GM12878 (cell line): ENCODE data around the gene SUPT3H. TPM values are rescaled to one million over a fixed set of nuclear protein-coding genes. Genes with fewer than 3 reads are reported as not detected.

Experiments
- ATAC-seq: fragments of 200-7000 bp; cut with Tn5 transposase; 3 replicates; pipeline ENCODE4 v1.9.1; 2020; ENCODE audit warnings: mild to moderate bottlenecking, moderate library complexity
- BruUV-seq: library from RNA; stranded (reverse); fragments of 400-500 nt; replicated peaks from 2 replicates; lab custom pipeline; 2021; lab: Mats Ljungman, UMichigan
- CTCF ChIA-PET: fragments of 300-600 bp; sonication (Branson Sonifier 250); formaldehyde crosslinking; extraction: SDS; loops from one replicate; lab custom pipeline; 2021; ENCODE audit warnings: inconsistent platforms; lab: Yijun Ruan, JAX
- POLR2A ChIA-PET: fragments of 350-600 bp; formaldehyde crosslinking; extraction: SDS; loops from one replicate; lab custom pipeline; 2021; ENCODE audit warnings: inconsistent platforms; lab: Charles Lee
- RAD21 ChIA-PET: fragments of 300-600 bp; sonication (Branson Sonifier 250); formaldehyde crosslinking; loops from one replicate; lab custom pipeline; 2023; ENCODE audit warnings: antibody characterized with exemption; ENCODE audit not compliant: unreplicated experiment; lab: Charles Lee
- SMC1A ChIA-PET: fragments of 300-600 bp; sonication (Branson Sonifier 250); formaldehyde crosslinking; loops from one replicate; lab custom pipeline; 2023; ENCODE audit not compliant: unreplicated experiment, uncharacterized antibody; lab: Charles Lee
- DNase-seq: peaks from one replicate; pipeline ENCODE4 v3.0.0-alpha.2; 2011; ENCODE audit warnings: low read depth, low spot score
- FAIRE-seq: peaks from 3 replicates; lab custom pipeline; 2011; peaks lifted over from hg19 to GRCh38; lab: Jason Lieb, UNC
- H2AFZ ChIP-seq: 2 replicates; pipeline ENCODE4 v1.6.0; 2011; ENCODE audit warnings: low read depth, low read length, control low read depth; ENCODE audit not compliant: control insufficient read depth
- H3K27ac ChIP-seq: 2 replicates; pipeline ENCODE4 v1.5.1; 2011; ENCODE audit warnings: control low read depth; ENCODE audit not compliant: control insufficient read depth, insufficient read depth
- H3K27me3 ChIP-seq, 2 experiments: replicated peaks in 1 of 2; 2 replicates each; pipeline versions ENCODE4 v1.6.0 to v1.6.1; 2011; ENCODE audit warnings: low read length in 1 of 2; ENCODE audit not compliant: control insufficient read depth in 2 of 2, insufficient read depth in 2 of 2
- H3K36me3 ChIP-seq, 2 experiments: 2 replicates each; pipeline ENCODE4 v1.5.1; 2011; ENCODE audit warnings: low read length in 1 of 2; ENCODE audit not compliant: control insufficient read depth in 2 of 2, insufficient read depth in 2 of 2
- H3K4me1 ChIP-seq: 2 replicates; pipeline ENCODE4 v1.6.1; 2011; ENCODE audit warnings: mild to moderate bottlenecking, low read length, moderate library complexity, mixed read lengths; ENCODE audit not compliant: control insufficient read depth, insufficient read depth
- H3K4me2 ChIP-seq: 2 replicates; pipeline ENCODE4 v1.6.0; 2011; ENCODE audit warnings: control low read depth; ENCODE audit not compliant: control insufficient read depth, insufficient read depth
- H3K4me3 ChIP-seq: fragments of 200-600 bp; sonication (generic); 2 replicates; pipeline ENCODE4 v1.5.1; 2016
- H3K79me2 ChIP-seq: 2 replicates; pipeline ENCODE4 v1.6.0; 2011; ENCODE audit warnings: low read length; ENCODE audit not compliant: control insufficient read depth, insufficient read depth
- H3K9ac ChIP-seq: 2 replicates; pipeline ENCODE4 v1.8.0; 2011; ENCODE audit warnings: low read length, control low read depth, mixed read lengths; ENCODE audit not compliant: control insufficient read depth, insufficient read depth
- H3K9me3 ChIP-seq: replicated peaks from 3 replicates; pipeline ENCODE4 v1.5.1; 2011; ENCODE audit warnings: mild to moderate bottlenecking, low read length; ENCODE audit not compliant: control insufficient read depth, insufficient read depth
- H4K20me1 ChIP-seq: 2 replicates; pipeline ENCODE4 v1.6.0; 2011; ENCODE audit not compliant: control insufficient read depth, insufficient read depth
- BCL11A ChIP-seq: IDR thresholded peaks from 2 replicates; pipeline ENCODE4 v1.6.1; 2011; ENCODE audit warnings: low read depth, low read length
- ELK1 ChIP-seq: IDR thresholded peaks from 2 replicates; pipeline ENCODE4 v1.6.1; 2012; ENCODE audit warnings: low read depth, low read length, improper control_type of control experiment
- FOXM1 ChIP-seq: IDR thresholded peaks from 2 replicates; pipeline ENCODE4 v1.6.1; 2012; ENCODE audit warnings: low read depth, mild to moderate bottlenecking, inconsistent platforms, low read length, moderate library complexity
- GATAD2B ChIP-seq: fragments of 450-650 bp; conservative IDR thresholded peaks from 2 replicates; pipeline ENCODE4 v1.6.1; 2017; ENCODE audit warnings: low read depth, mild to moderate bottlenecking, moderate library complexity
- IKZF1 ChIP-seq: fragments of 450-650 bp; conservative IDR thresholded peaks from 2 replicates; pipeline ENCODE4 v1.6.1; 2017; ENCODE audit warnings: antibody characterized with exemption, mild to moderate bottlenecking
- JUND ChIP-seq: IDR thresholded peaks from 2 replicates; pipeline ENCODE4 v1.6.1; 2012; ENCODE audit warnings: low read depth, mild to moderate bottlenecking, low read length, improper control_type of control experiment, moderate library complexity
- MTA3 ChIP-seq: IDR thresholded peaks from 2 replicates; pipeline ENCODE4 v1.6.1; 2012; ENCODE audit warnings: low read length, inconsistent platforms, borderline replicate concordance
- PAX5 ChIP-seq: IDR thresholded peaks from 2 replicates; pipeline ENCODE4 v1.6.1; 2011; ENCODE audit warnings: low read depth, low read length, borderline replicate concordance
- PBX3 ChIP-seq: IDR thresholded peaks from 2 replicates; pipeline ENCODE4 v1.6.1; 2011; ENCODE audit warnings: mild to moderate bottlenecking, low read depth, low read length, moderate library complexity; ENCODE audit not compliant: insufficient replicate concordance
- PML ChIP-seq: IDR thresholded peaks from 2 replicates; pipeline ENCODE4 v1.6.1; 2012; ENCODE audit warnings: low read length, inconsistent platforms
- POLR2A ChIP-seq: IDR thresholded peaks from 2 replicates; pipeline ENCODE4 v1.6.1; 2011; ENCODE audit warnings: low read depth, mild to moderate bottlenecking, low read length
- RAD21 ChIP-seq: IDR thresholded peaks from 2 replicates; pipeline ENCODE4 v1.6.1; 2011; ENCODE audit warnings: mild to moderate bottlenecking, low read depth, low read length, moderate library complexity; ENCODE audit not compliant: insufficient read depth
- SMAD1 ChIP-seq: fragments of 450-650 bp; IDR thresholded peaks from 2 replicates; pipeline ENCODE4 v1.6.1; 2018; ENCODE audit warnings: mild to moderate bottlenecking, low read depth; ENCODE audit not compliant: partially characterized antibody
- SRF ChIP-seq, 2 experiments: IDR thresholded peaks; 2 replicates each; pipeline ENCODE4 v1.6.1; 2011; ENCODE audit warnings: low read depth in 2 of 2, low read length in 2 of 2, mild to moderate bottlenecking in 1 of 2, moderate library complexity in 1 of 2
- ZNF24 ChIP-seq: fragments of 450-650 bp; IDR thresholded peaks from 2 replicates; pipeline ENCODE4 v1.6.1; 2017; ENCODE audit warnings: antibody characterized with exemption, mild to moderate bottlenecking
- ZZZ3 ChIP-seq: IDR thresholded peaks from 2 replicates; pipeline ENCODE4 v1.6.1; 2011; ENCODE audit warnings: low read depth; ENCODE audit not compliant: control insufficient read depth, insufficient read length
- WGBS: methylation state at CpG from one replicate; pipeline ENCODE4 v1.1.6; 2016; ENCODE audit warnings: low lambda C conversion rate; ENCODE audit not compliant: insufficient replicate concordance, insufficient coverage; ENCODE audit errors: missing lambda C conversion rate; 5-methylcytosine and 5-hydroxymethylcytosine counted together
- in situ Hi-C: fragments of 300-500 bp; cut with MboI; formaldehyde crosslinking; loops from 9 replicates; pipeline ENCODE4 v1.14.3; 2018; ENCODE audit warnings: mixed read lengths
- intact Hi-C: fragments of 100-400 bp; cut with micrococcal nuclease; formaldehyde crosslinking; loops from one replicate; pipeline ENCODE4 v1.14.2; 2022; ENCODE audit not compliant: unreplicated experiment
- polyA plus RNA-seq, 11 experiments: library from polyadenylated mRNA; depleted of rRNA in 4 of 11; unstranded in 6 of 11; stranded (reverse) in 5 of 11; fragments of >200 nt; fragmentation: Nextera tagmentation in 4 of 11; fragmentation: Illumina TruSeq in 1 of 11; extraction: Ambion mirVana in 4 of 11; extraction: Trizol in 1 of 11; gene quantifications; 1 replicate in 1 of 11; 2 replicates in 10 of 11; pipeline versions ENCODE4 v1.2.1 to v1.2.3, GENCODE V29; 2011 to 2016; ENCODE audit warnings: inconsistent platforms in 2 of 11, missing spikeins in 2 of 11, low read depth in 1 of 11
- total RNA-seq, 4 experiments: library from RNA; depleted of rRNA in 3 of 4; stranded (reverse); fragments of >200 nt in 3 of 4; fragmentation: Illumina TruSeq in 1 of 4; extraction: Trizol in 1 of 4; gene quantifications; 2 replicates each; pipeline versions ENCODE4 v1.2.1 to v1.2.3, GENCODE V29; 2013 to 2021

The SUPT3H gene
- total and polyA plus RNA-seq, 10 of the 15 experiments (the other 5 are each of a cell fraction or from before 2014, with no cell fraction given), result 0.51 to 3.7 (median 2.0) TPM

GRCh38 chr6:45256697-45257695, 120.7 kb downstream of the SUPT3H start:
- ChIA-PET SMC1A (no interaction called here), CTCF (no interaction called here)
- no peaks in the 10 kb centered on the region for H3K36me3 ChIP-seq
- no peak overlapping the region for H3K9ac ChIP-seq
- FAIRE-seq, result peak; percentile 72
- no TSS peak for BruUV-seq
- no peak overlapping the region for H2AFZ ChIP-seq
- H3K27ac ChIP-seq, result no peak overlapping the region
- WGBS, result 47% methylated on average over 9 of the region's 9 CpGs
- TF ChIP-seq PAX5, result no peak
- TF ChIP-seq SRF (IDR thresholded peaks at IDR 0.05; ENCODE audit: low read depth in 2 of 2, low read length in 2 of 2), result no peak
- TF ChIP-seq BCL11A, result no peak
- no peak for TF ChIP-seq SMAD1
- TF ChIP-seq POLR2A, result no peak
- no peak for TF ChIP-seq RAD21
- TF ChIP-seq, all 136 proteins: peak for 0
- ATAC-seq, result no peak
- DNase-seq, result no peak
- Histone ChIP-seq H3K4me3 (no peak overlapping the region), H3K79me2 (no peaks in the 10 kb centered on the region), H3K27me3 (no peaks in the 10 kb centered on the region), H3K4me2 (no peak overlapping the region), H3K4me1 (no peaks in the 10 kb centered on the region), H3K9me3 (no peaks in the 10 kb centered on the region), H4K20me1 (no peaks in the 10 kb centered on the region)
- intact Hi-C loops (no loop called here), in situ Hi-C loops (no loop called here)
- ChIA-PET POLR2A (no interaction called here), RAD21 (no interaction called here)

GRCh38 chr6:45255434-45255833, 122.3 kb downstream of the SUPT3H start:
- H2AFZ ChIP-seq, result no peak overlapping the region
- in situ Hi-C loops, result no loop called here
- H3K4me2 ChIP-seq, result no peak overlapping the region
- no peak overlapping the region for H3K9ac ChIP-seq
- ChIA-PET RAD21 (interaction anchor here (0.7 kb wide), 1 partner anchor 599 kb away, joined by 4 read pairs; no protein-coding TSS in a partner anchor), SMC1A (no interaction called here), CTCF (interaction anchor here (0.6 kb wide), 1 partner anchor 19 kb away, joined by 4 read pairs; no protein-coding TSS in a partner anchor), POLR2A (interaction anchor here (1.0 kb wide), 1 partner anchor 128 kb away, joined by 3 read pairs; no protein-coding TSS in a partner anchor)
- whole genome bisulfite sequencing, result 95% methylated on average over 3 of the region's 4 CpGs
- BruUV-seq, result no TSS peak
- intact Hi-C loops, result no loop called here
- H3K27me3 ChIP-seq, result no peaks in the 10 kb centered on the region
- no peaks in the 10 kb centered on the region for H4K20me1 ChIP-seq
- DNase-seq (no peak), FAIRE-seq (no peak), ATAC-seq (no peak)
- H3K27ac ChIP-seq, result no peak overlapping the region
- H3K4me3 ChIP-seq, result no peak overlapping the region
- H3K79me2 ChIP-seq, result no peaks in the 10 kb centered on the region
- H3K9me3 ChIP-seq, result no peaks in the 10 kb centered on the region
- no peaks in the 10 kb centered on the region for H3K36me3 ChIP-seq
- H3K4me1 ChIP-seq, result no peaks in the 10 kb centered on the region
- TF ChIP-seq ZZZ3 (no peak), MTA3 (no peak), PBX3 (no peak), FOXM1 (no peak), PML (no peak), GATAD2B (no peak), IKZF1 (no peak), JUND (no peak), ELK1 (no peak), ZNF24 (no peak), SRF (IDR thresholded peaks at IDR 0.05; ENCODE audit: low read depth in 2 of 2, low read length in 2 of 2) (no peak)
